HEK293 (cell line): ENCODE results near the gene STARD13.

Experiments used
- CTCF ChIA-PET: fragments of 350-600 bp; formaldehyde crosslinking; extraction: SDS; loops from one replicate; lab custom pipeline; 2021; ENCODE audit warnings: antibody characterized with exemption; lab: Yijun Ruan, JAX
- POLR2A ChIA-PET: fragments of 300-600 bp; formaldehyde crosslinking; extraction: SDS; loops from one replicate; lab custom pipeline; 2020; ENCODE audit warnings: antibody characterized with exemption, inconsistent platforms; lab: Yijun Ruan, JAX
- H3K27ac ChIP-seq: fragments of 200-500 bp; sonication (Bioruptor generic); 2 replicates; pipeline ENCODE4 v1.5.1; 2014; ENCODE audit warnings: low read depth, low read length, control low read depth, inconsistent platforms; ENCODE audit errors: extremely low read depth
- H3K36me3 ChIP-seq, 2 experiments: fragments of 200-500 bp in 1 of 2; sonication (Bioruptor generic) in 1 of 2; 1 replicate in 1 of 2; 2 replicates in 1 of 2; pipeline ENCODE4 v1.5.1; 2014 to 2017; ENCODE audit warnings: inconsistent platforms in 2 of 2, low read length in 2 of 2; ENCODE audit not compliant: control insufficient read depth in 2 of 2, insufficient read depth in 1 of 2
- H3K4me1 ChIP-seq: fragments of 200-500 bp; sonication (Bioruptor generic); 2 replicates; pipeline ENCODE4 v1.5.1; 2014; ENCODE audit warnings: mild to moderate bottlenecking, low read length, inconsistent platforms; ENCODE audit not compliant: control insufficient read depth, insufficient read depth
- H3K4me3 ChIP-seq: 2 replicates; pipeline ENCODE4 v1.5.1; 2011; ENCODE audit warnings: low read depth, mild to moderate bottlenecking, control low read depth, low read length, moderate library complexity
- H3K9me3 ChIP-seq: fragments of 200-500 bp; sonication (Bioruptor generic); 2 replicates; pipeline ENCODE4 v1.5.1; 2014; ENCODE audit warnings: low read depth, low read length, inconsistent platforms; ENCODE audit not compliant: control insufficient read depth, insufficient read depth
- GLIS2 ChIP-seq: fragments of 450-650 bp; formaldehyde crosslinking; IDR thresholded peaks from 2 replicates; pipeline ENCODE4 v1.5.1; 2016; ENCODE audit warnings: missing biosample characterization, missing genetic modification characterization
- HOXA7 ChIP-seq: sonication (generic); formaldehyde crosslinking; IDR thresholded peaks from 2 replicates; pipeline ENCODE4 v1.8.1; 2022; ENCODE audit warnings: missing genetic modification reagents, borderline replicate concordance
- HOXC10 ChIP-seq: sonication (generic); formaldehyde crosslinking; IDR thresholded peaks from 2 replicates; pipeline ENCODE4 v1.8.1; 2023; ENCODE audit warnings: mild to moderate bottlenecking, missing genetic modification reagents
- KLF9 ChIP-seq: fragments of 450-650 bp; formaldehyde crosslinking; IDR thresholded peaks from 2 replicates; pipeline ENCODE4 v1.5.1; 2016; ENCODE audit warnings: missing biosample characterization, missing genetic modification characterization, low read depth
- REST ChIP-seq: fragments of 450-650 bp; formaldehyde crosslinking; IDR thresholded peaks from 2 replicates; pipeline ENCODE4 v1.5.1; 2016; ENCODE audit warnings: missing biosample characterization, missing genetic modification characterization
- SCRT2 ChIP-seq: fragments of 450-650 bp; formaldehyde crosslinking; IDR thresholded peaks from 2 replicates; pipeline ENCODE4 v1.5.1; 2016; ENCODE audit warnings: missing biosample characterization, missing genetic modification characterization
- ZFP37 ChIP-seq: fragments of 450-650 bp; formaldehyde crosslinking; IDR thresholded peaks from 2 replicates; pipeline ENCODE4 v1.5.1; 2016; ENCODE audit warnings: missing biosample characterization, missing genetic modification characterization
- ZNF174 ChIP-seq: fragments of 450-650 bp; formaldehyde crosslinking; IDR thresholded peaks from 2 replicates; pipeline ENCODE4 v1.5.0; 2017; ENCODE audit warnings: missing biosample characterization, mild to moderate bottlenecking, missing genetic modification characterization
- ZNF18 ChIP-seq: fragments of 450-650 bp; formaldehyde crosslinking; IDR thresholded peaks from 2 replicates; pipeline ENCODE4 v1.5.1; 2016; ENCODE audit warnings: missing biosample characterization, missing genetic modification characterization
- ZNF214 ChIP-seq: fragments of 450-650 bp; formaldehyde crosslinking; IDR thresholded peaks from 2 replicates; pipeline ENCODE4 v1.5.1; 2017; ENCODE audit warnings: missing biosample characterization, mild to moderate bottlenecking, missing genetic modification characterization, borderline replicate concordance
- ZNF266 ChIP-seq: fragments of 450-650 bp; formaldehyde crosslinking; IDR thresholded peaks from 2 replicates; pipeline ENCODE4 v1.5.1; 2016; ENCODE audit warnings: missing biosample characterization, missing genetic modification characterization, low read depth
- ZNF488 ChIP-seq: fragments of 450-650 bp; formaldehyde crosslinking; IDR thresholded peaks from 2 replicates; pipeline ENCODE4 v1.5.1; 2016; ENCODE audit warnings: missing biosample characterization, missing genetic modification characterization
- ZNF560 ChIP-seq: fragments of 450-650 bp; formaldehyde crosslinking; IDR thresholded peaks from 2 replicates; pipeline ENCODE4 v1.5.1; 2017; ENCODE audit warnings: missing biosample characterization, missing genetic modification characterization, borderline replicate concordance
- ZNF645 ChIP-seq: fragments of 450-650 bp; formaldehyde crosslinking; IDR thresholded peaks from 2 replicates; pipeline ENCODE4; 2016; ENCODE audit warnings: missing biosample characterization, missing genetic modification characterization
- ZNF701 ChIP-seq: fragments of 450-650 bp; formaldehyde crosslinking; IDR thresholded peaks from 2 replicates; pipeline ENCODE4 v1.5.1; 2016; ENCODE audit warnings: missing biosample characterization, missing genetic modification characterization
- ZNF704 ChIP-seq: fragments of 450-650 bp; formaldehyde crosslinking; IDR thresholded peaks from 2 replicates; pipeline ENCODE4 v1.5.1; 2016; ENCODE audit warnings: missing biosample characterization, missing genetic modification characterization
- ZNF707 ChIP-seq: fragments of 450-650 bp; formaldehyde crosslinking; IDR thresholded peaks from 2 replicates; pipeline ENCODE4 v1.5.1; 2016; ENCODE audit warnings: missing biosample characterization, missing genetic modification characterization
- ZNF776 ChIP-seq: fragments of 450-650 bp; formaldehyde crosslinking; IDR thresholded peaks from 2 replicates; pipeline ENCODE4 v1.5.0; 2017; ENCODE audit warnings: missing biosample characterization, missing genetic modification characterization, borderline replicate concordance

The STARD13 gene

GRCh38 chr13:33244210-33244906, 41.2 kb downstream of the STARD13 start:
- H3K4me1 ChIP-seq: no peaks in the 10 kb centered on the region
- no peaks in the 10 kb centered on the region for H3K36me3 ChIP-seq
- CTCF ChIA-PET: interaction anchor here (0.6 kb wide), 1 partner anchor 25 kb away, joined by 3 read pairs; no protein-coding TSS in a partner anchor
- H3K4me3 ChIP-seq: no peak overlapping the region
- H3K27ac ChIP-seq: no peak overlapping the region
- TF ChIP-seq ZNF707 (tag by site-specific recombination) (no peak), KLF9 (tag by site-specific recombination) (no peak), HOXA7 (CRISPR knock-in tag) (no peak), ZNF776 (tag by site-specific recombination) (no peak), SCRT2 (tag by site-specific recombination) (no peak), ZNF266 (tag by site-specific recombination) (no peak), REST (no peak), GLIS2 (no peak), ZFP37 (tag by site-specific recombination) (no peak), ZNF701 (no peak), ZNF645 (tag by site-specific recombination) (no peak), ZNF704 (tag by site-specific recombination) (no peak), ZNF488 (no peak), ZNF174 (tag by site-specific recombination) (no peak), HOXC10 (CRISPR knock-in tag) (no peak), ZNF214 (no peak), ZNF18 (tag by site-specific recombination) (no peak), ZNF560 (tag by site-specific recombination) (no peak)
- TF ChIP-seq, all 188 proteins: peak for 0
- POLR2A ChIA-PET: no interaction called here
- no peaks in the 10 kb centered on the region for H3K9me3 ChIP-seq
